Measurements from ENCODE around the gene SH2D1B. TPM values are rescaled to one million over a fixed set of nuclear protein-coding genes. Genes with fewer than 3 reads are reported as not detected.

The SH2D1B gene
- total and polyA plus RNA-seq, 2 experiments from 2014 or later = not detected

GRCh38 chr1:162373541-162374260 is 38.2 kb downstream of the SH2D1B start:
- no peaks in the 10 kb centered on the region for H3K36me3 ChIP-seq (replicated peaks; ENCODE audit: insufficient read depth, low read depth)
- no peak overlapping the region for H2AFZ ChIP-seq
- no peaks in the 10 kb centered on the region for H3K79me2 ChIP-seq
- DNase-seq (ENCODE audit: low spot score) = no peak
- no peaks in the 10 kb centered on the region for H4K20me1 ChIP-seq (ENCODE audit: insufficient read depth, poor library complexity, severe bottlenecking)
- no peak overlapping the region for H3K4me3 ChIP-seq
- no peaks in the 10 kb centered on the region for H3K9me3 ChIP-seq (ENCODE audit: low read depth)
- no peaks in the 10 kb centered on the region for H3K27me3 ChIP-seq
- H3K4me2 ChIP-seq = no peak overlapping the region
- no peak for TF ChIP-seq EZH2 (IDR thresholded peaks at IDR 0.05; ENCODE audit: borderline replicate concordance)
- TF ChIP-seq, protein P1, sequence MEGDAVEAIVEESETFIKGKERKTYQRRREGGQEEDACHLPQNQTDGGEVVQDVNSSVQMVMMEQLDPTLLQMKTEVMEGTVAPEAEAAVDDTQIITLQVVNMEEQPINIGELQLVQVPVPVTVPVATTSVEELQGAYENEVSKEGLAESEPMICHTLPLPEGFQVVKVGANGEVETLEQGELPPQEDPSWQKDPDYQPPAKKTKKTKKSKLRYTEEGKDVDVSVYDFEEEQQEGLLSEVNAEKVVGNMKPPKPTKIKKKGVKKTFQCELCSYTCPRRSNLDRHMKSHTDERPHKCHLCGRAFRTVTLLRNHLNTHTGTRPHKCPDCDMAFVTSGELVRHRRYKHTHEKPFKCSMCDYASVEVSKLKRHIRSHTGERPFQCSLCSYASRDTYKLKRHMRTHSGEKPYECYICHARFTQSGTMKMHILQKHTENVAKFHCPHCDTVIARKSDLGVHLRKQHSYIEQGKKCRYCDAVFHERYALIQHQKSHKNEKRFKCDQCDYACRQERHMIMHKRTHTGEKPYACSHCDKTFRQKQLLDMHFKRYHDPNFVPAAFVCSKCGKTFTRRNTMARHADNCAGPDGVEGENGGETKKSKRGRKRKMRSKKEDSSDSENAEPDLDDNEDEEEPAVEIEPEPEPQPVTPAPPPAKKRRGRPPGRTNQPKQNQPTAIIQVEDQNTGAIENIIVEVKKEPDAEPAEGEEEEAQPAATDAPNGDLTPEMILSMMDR (IDR thresholded peaks at IDR 0.05; ENCODE audit: poor library complexity) = no peak
- TF ChIP-seq EZH2phosphoT487 (IDR thresholded peaks at IDR 0.05; ENCODE audit: low read depth, severe bottlenecking, unreplicated experiment) = no peak
- 72% methylated on average over 8 of the region's 8 CpGs for WGBS (ENCODE audit: low lambda C conversion rate, missing lambda C conversion rate)
- H3K9me2 ChIP-seq (replicated peaks; ENCODE audit: insufficient read depth) = no peaks in the 10 kb centered on the region
- H3K4me1 ChIP-seq (ENCODE audit: insufficient read depth) = peaks cover 6% of the 10 kb centered on the region
- no peak overlapping the region for H3K27ac ChIP-seq

- H3K4me2 ChIP-seq = no peak overlapping the region
- no peaks in the 10 kb centered on the region for H3K36me3 ChIP-seq (replicated peaks; ENCODE audit: insufficient read depth, low read depth)
- no peaks in the 10 kb centered on the region for H3K9me3 ChIP-seq (ENCODE audit: low read depth)
- no peaks in the 10 kb centered on the region for H3K79me2 ChIP-seq
- H3K27me3 ChIP-seq = no peaks in the 10 kb centered on the region
- WGBS (ENCODE audit: low lambda C conversion rate, missing lambda C conversion rate) = 81% methylated on average over 1 of the region's 1 CpG
- no peak overlapping the region for H2AFZ ChIP-seq
- no peak overlapping the region for H3K27ac ChIP-seq
- TF ChIP-seq, protein P1 (IDR thresholded peaks at IDR 0.05; ENCODE audit: poor library complexity) = no peak
- TF ChIP-seq EZH2phosphoT487 (IDR thresholded peaks at IDR 0.05; ENCODE audit: low read depth, severe bottlenecking, unreplicated experiment) = no peak
- no peak for TF ChIP-seq EZH2 (IDR thresholded peaks at IDR 0.05; ENCODE audit: borderline replicate concordance)
- no peak overlapping the region for H3K4me3 ChIP-seq
- H3K4me1 ChIP-seq (ENCODE audit: insufficient read depth) = peaks cover 7% of the 10 kb centered on the region
- no peak for DNase-seq (ENCODE audit: low spot score)
- no peaks in the 10 kb centered on the region for H4K20me1 ChIP-seq (ENCODE audit: insufficient read depth, poor library complexity, severe bottlenecking)
- H3K9me2 ChIP-seq (replicated peaks; ENCODE audit: insufficient read depth) = no peaks in the 10 kb centered on the region
Observed at GRCh38 chr1:162373072-162373427, 38.9 kb downstream of the SH2D1B start.

DNA sequence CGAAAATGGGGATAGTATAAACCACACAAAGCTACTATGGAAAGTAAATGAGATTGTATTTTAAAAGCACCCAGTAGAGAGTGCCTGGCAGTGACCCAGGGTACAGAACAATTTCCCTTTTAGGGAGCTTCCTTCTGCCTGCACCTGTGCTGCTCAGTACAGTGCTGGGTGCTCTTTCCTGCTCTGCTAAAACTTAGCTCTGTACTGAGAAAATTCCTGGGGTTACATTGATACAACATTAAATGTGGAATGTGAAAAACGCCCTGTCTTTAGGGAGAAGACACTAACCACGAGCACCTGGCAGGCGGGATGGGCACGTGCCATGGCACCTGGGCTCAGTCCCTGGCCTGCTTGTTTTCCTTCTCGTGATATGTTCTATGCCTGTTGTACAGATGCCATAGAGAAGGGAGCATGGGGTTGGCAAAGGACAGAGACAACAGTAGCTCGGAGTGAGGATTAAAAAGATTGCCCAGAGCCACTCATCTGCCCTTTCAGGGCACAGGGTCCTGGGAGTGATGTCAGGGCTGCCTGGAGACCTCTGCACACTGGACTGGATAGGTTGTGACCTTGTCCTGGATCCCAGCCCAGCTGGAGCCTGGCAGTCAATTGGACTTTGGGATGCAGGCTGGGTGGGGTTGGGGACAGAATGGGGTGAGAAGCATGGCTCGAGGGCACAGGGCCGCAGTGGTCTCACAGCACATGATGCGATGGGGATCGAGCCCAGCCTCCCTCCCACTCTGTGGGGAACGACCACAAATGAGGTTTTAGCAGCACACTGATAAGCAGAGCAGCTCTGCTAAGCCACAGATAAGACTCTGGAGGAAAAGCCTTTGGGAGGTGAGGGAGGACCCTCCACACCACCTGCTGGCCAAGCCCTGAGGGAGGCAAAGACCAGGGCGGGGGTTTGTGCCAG is 39.5 kb downstream of the SH2D1B start:
- H3K4me2 ChIP-seq = no peak overlapping the region
- no peak for DNase-seq (ENCODE audit: low spot score)
- 64% methylated on average over 13 of the region's 13 CpGs for WGBS (ENCODE audit: low lambda C conversion rate, missing lambda C conversion rate)

More for the DNA sequence above, 39.5 kb downstream of the SH2D1B start:
- TF ChIP-seq EZH2phosphoT487 (IDR thresholded peaks at IDR 0.05; ENCODE audit: low read depth, severe bottlenecking, unreplicated experiment) (no peak), EZH2 (IDR thresholded peaks at IDR 0.05; ENCODE audit: borderline replicate concordance) (no peak)
- TF ChIP-seq, protein P1 (IDR thresholded peaks at IDR 0.05; ENCODE audit: poor library complexity) = no peak
- H4K20me1 ChIP-seq (ENCODE audit: insufficient read depth, poor library complexity, severe bottlenecking) = no peaks in the 10 kb centered on the region
- H3K27me3 ChIP-seq = no peaks in the 10 kb centered on the region
- H3K4me3 ChIP-seq = no peak overlapping the region
- no peaks in the 10 kb centered on the region for H3K9me2 ChIP-seq (replicated peaks; ENCODE audit: insufficient read depth)
- H3K36me3 ChIP-seq (replicated peaks; ENCODE audit: insufficient read depth, low read depth) = no peaks in the 10 kb centered on the region
- H3K4me1 ChIP-seq (ENCODE audit: insufficient read depth) = peaks cover 7% of the 10 kb centered on the region
- no peaks in the 10 kb centered on the region for H3K79me2 ChIP-seq
- H3K9me3 ChIP-seq (ENCODE audit: low read depth) = no peaks in the 10 kb centered on the region
- H2AFZ ChIP-seq = no peak overlapping the region
- H3K27ac ChIP-seq = no peak overlapping the region

Measured in hepatocyte (in vitro differentiated cells).